DMS79 (cell line): ENCODE data around the gene TRIM8.

Experiments
- DNase-seq: peaks from one replicate; lab custom pipeline; 2025; lab: John Stamatoyannopoulos, UW

Gene TRIM8

GRCh38 chr10:102644066-102644645 is at the start of gene TRIM8:
Gene TRIM8 (plus strand): TSS chr10:102644479. CDS start chr10:102644618, 139 bp downstream.
- DNase-seq = no peak

GRCh38 chr10:102595293-102595692 is 49.0 kb upstream of the TRIM8 start:
- no peak for DNase-seq

- no peak for DNase-seq
Observed at GRCh38 chr10:102595897-102596296, 48.4 kb upstream of the TRIM8 start.

GRCh38 chr10:102596506-102596971 is 47.7 kb upstream of the TRIM8 start:
- DNase-seq = no peak

GRCh38 chr10:102597131-102597991 is 46.9 kb upstream of the TRIM8 start:
- no peak for DNase-seq

GRCh38 chr10:102598243-102598642 is 46.0 kb upstream of the TRIM8 start:
- DNase-seq = no peak

GRCh38 chr10:102599565-102600327 is 44.5 kb upstream of the TRIM8 start:
- no peak for DNase-seq

GRCh38 chr10:102600816-102601215 is 43.5 kb upstream of the TRIM8 start:
- DNase-seq = no peak

GRCh38 chr10:102601639-102602038 is 42.6 kb upstream of the TRIM8 start:
- DNase-seq = no peak

GRCh38 chr10:102602272-102603045 is 41.8 kb upstream of the TRIM8 start:
- DNase-seq = no peak

GRCh38 chr10:102603946-102604345 is 40.3 kb upstream of the TRIM8 start:
- no peak for DNase-seq

- DNase-seq = no peak
Observed at GRCh38 chr10:102604439-102604841, 39.8 kb upstream of the TRIM8 start.

- DNase-seq = no peak
Observed at GRCh38 chr10:102605712-102606111, 38.6 kb upstream of the TRIM8 start.

- DNase-seq = no peak
Observed at GRCh38 chr10:102608487-102608886, 35.8 kb upstream of the TRIM8 start.

GRCh38 chr10:102610441-102610887 is 33.8 kb upstream of the TRIM8 start:
- DNase-seq = no peak

- no peak for DNase-seq
Observed at GRCh38 chr10:102611514-102612087, 32.7 kb upstream of the TRIM8 start.

- DNase-seq = no peak
Observed at GRCh38 chr10:102612964-102613275, 31.4 kb upstream of the TRIM8 start.

- no peak for DNase-seq
Observed at GRCh38 chr10:102613286-102613685, 31.0 kb upstream of the TRIM8 start.

- no peak for DNase-seq
Observed at GRCh38 chr10:102613785-102614184, 30.5 kb upstream of the TRIM8 start.

- DNase-seq = no peak
Observed at GRCh38 chr10:102614888-102615287, 29.4 kb upstream of the TRIM8 start.

- no peak for DNase-seq
Observed at GRCh38 chr10:102615361-102615760, 28.9 kb upstream of the TRIM8 start.
